Measurements from ENCODE around the gene ATP8A2.
"Not testable (repeated sequence)": the region's sequence is repeated elsewhere in the genome, so short reads cannot be mapped to it uniquely, and the experiment has no call there.

ATP8A2 gene

DNA sequence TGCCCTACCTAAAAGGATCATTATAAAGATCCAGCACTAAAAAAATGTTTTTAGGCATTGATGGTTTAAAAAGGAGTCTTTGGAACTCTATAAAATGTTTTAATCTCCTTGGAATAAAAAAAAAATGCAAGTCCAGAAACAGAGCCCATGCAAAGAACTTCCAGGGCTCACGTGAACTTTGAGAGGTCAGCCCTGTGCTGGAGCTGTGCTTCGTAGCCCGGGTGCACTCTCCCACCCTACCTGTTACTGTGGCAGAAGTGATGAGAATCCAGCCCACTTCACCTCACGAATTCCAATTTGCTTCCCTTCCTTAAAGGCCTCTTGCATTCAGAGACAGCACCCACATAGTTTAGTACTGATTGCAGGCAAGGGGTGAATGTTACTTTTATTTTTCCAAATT, 412.3 kb downstream of the ATP8A2 start:
- TF ChIP-seq, protein P1, sequence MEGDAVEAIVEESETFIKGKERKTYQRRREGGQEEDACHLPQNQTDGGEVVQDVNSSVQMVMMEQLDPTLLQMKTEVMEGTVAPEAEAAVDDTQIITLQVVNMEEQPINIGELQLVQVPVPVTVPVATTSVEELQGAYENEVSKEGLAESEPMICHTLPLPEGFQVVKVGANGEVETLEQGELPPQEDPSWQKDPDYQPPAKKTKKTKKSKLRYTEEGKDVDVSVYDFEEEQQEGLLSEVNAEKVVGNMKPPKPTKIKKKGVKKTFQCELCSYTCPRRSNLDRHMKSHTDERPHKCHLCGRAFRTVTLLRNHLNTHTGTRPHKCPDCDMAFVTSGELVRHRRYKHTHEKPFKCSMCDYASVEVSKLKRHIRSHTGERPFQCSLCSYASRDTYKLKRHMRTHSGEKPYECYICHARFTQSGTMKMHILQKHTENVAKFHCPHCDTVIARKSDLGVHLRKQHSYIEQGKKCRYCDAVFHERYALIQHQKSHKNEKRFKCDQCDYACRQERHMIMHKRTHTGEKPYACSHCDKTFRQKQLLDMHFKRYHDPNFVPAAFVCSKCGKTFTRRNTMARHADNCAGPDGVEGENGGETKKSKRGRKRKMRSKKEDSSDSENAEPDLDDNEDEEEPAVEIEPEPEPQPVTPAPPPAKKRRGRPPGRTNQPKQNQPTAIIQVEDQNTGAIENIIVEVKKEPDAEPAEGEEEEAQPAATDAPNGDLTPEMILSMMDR (conservative IDR thresholded peaks at IDR 0.05): no peak
- TF ChIP-seq ZFX (IDR thresholded peaks at IDR 0.05): no peak
- no peak overlapping the region for H3K27ac ChIP-seq

DNA sequence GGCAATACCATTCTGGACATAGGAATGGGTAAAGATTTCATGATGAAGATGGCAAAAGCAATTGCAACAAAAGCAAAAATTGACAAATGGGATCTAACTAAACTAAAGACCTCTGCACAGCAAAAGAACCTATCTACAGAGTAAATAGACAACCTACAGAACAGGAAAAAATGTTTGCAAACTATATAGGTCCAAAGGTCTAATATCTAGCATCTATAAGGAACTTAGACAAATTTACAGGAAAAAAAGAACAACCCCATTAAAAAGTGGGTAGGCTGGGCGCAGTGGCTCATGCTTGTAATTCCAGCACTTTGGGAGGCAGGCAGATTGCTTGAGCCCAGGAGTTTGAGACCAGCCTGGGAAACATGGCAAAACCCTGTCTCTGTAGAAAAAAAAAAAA, 418.4 kb downstream of the ATP8A2 start:
- not testable (repeated sequence) for H3K27ac ChIP-seq

DNA sequence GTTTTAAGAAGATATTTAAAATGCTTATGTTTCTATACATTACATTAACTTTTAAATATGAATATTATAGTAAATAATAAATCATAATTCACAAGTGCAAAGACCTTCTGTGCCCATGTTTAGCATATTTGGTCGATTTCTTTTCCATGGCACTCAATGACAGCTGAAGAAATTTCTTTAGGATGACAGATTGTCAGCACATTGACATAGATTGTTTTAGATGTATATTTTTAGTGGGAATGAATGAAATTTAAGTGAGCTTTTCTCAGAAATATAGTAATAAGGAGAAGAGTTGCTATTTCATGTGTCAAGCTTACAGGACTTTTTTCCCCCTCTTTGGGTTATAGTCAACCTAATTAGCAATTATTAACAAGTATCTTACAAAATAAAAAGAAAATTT, 423.5 kb downstream of the ATP8A2 start:
- no peak overlapping the region for H3K27ac ChIP-seq
- no peak for TF ChIP-seq ZFX (IDR thresholded peaks at IDR 0.05)
- TF ChIP-seq, protein P1 (conservative IDR thresholded peaks at IDR 0.05): no peak

DNA sequence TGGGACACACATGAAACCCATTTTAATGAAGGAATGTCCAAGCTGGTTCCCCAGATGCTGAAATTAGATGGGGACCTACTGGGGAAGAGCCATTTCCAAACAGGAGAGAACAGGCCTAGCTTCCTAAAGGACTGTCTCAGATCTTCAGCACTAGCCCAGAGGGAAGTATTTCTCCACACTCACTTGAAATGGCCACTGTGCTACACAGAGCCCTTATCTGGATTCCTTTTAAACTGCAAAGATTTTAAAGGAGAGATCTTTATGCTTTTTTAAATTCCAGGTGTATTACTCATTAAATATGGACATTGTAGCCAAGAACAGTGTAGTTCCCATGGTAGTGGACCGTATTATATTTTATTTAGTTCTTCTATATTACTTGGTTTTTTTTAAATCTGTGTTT, 424.7 kb downstream of the ATP8A2 start:
- TF ChIP-seq, protein P1 (conservative IDR thresholded peaks at IDR 0.05): no peak
- TF ChIP-seq ZFX (IDR thresholded peaks at IDR 0.05): no peak
- H3K27ac ChIP-seq: no peak overlapping the region

DNA sequence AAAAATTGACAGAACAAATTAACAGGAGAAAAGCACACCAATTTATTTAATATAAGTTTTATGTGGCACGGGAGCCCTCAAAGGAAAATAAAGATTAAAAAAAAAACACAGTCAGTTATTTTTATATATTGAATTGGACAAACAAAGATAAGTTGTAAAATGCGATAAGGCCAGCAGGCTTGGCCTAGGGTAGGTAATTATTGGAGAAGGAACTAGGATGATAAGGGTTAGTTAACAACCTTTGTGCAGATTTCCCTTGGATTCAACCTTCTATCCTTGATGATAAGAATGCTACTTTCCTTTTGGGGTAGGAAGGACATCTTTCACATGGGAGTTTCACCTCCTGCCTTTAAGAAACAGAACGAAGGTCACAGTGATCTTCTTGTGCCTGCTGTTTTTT, 427.2 kb downstream of the ATP8A2 start:
- H3K27ac ChIP-seq: no peak overlapping the region
- no peak for TF ChIP-seq ZFX (IDR thresholded peaks at IDR 0.05)
- TF ChIP-seq, protein P1 (conservative IDR thresholded peaks at IDR 0.05): no peak

DNA sequence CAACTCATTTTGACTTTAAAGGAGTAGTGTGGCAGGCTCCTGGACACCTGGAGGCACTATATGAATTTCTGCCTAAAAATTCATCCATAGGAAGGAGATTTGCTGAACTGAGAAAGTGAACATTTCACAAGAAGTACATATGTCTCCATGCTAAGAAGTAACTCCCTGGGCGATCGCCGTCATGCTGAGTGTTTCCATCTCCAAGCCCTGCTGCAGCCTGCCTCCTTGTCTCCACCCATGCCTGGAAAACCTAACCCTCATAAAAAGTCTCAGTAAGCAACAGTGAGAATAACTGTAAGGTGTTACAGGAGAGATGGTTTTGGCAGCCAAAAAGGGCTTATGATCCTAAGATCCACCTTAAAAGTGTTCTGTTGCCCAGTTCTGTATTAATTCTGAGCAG, 428.7 kb downstream of the ATP8A2 start:
- TF ChIP-seq, protein P1 (conservative IDR thresholded peaks at IDR 0.05): no peak
- TF ChIP-seq ZFX (IDR thresholded peaks at IDR 0.05): no peak
- H3K27ac ChIP-seq: no peak overlapping the region

DNA sequence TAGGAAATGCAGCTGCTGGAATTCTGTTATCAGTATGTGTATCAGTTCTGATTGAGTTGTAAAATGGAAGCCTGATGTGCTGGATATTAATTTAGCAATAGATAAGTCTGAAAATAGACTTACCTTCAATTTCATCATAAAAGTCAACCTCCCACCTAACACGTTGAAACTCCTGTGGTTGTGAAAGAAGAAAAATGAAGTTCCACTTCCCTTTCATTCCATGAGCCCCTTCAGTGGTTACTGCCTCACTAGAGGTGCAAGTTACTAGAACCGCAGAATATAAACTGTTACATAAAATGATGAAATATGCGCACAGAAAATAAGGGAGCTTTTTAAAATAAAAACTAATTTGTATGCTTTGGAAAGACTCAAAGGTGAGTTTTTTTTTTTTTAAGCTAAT, 430.8 kb downstream of the ATP8A2 start:
- TF ChIP-seq, protein P1 (conservative IDR thresholded peaks at IDR 0.05): no peak
- no peak for TF ChIP-seq ZFX (IDR thresholded peaks at IDR 0.05)
- H3K27ac ChIP-seq: no peak overlapping the region

DNA sequence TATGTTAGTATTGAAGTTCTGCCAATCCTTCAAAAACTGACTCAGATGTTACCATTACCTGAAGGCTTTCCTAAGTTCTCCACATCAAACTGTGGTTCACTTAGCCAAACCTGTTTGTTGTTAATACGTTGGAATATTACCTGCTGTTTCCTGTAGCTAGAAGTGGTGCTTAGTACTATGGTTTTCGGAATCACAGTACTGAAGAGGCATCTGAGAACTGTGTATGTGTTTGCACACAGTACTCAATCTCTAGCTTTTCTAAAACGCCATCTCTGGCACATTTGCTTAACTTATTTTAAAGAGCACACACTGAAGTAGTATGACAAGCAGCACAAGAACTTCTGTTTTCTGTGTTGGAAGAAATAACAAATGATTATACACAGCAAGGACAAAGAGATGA, 431.9 kb downstream of the ATP8A2 start:
- no peak for TF ChIP-seq ZFX (IDR thresholded peaks at IDR 0.05)
- H3K27ac ChIP-seq: no peak overlapping the region
